Lower leg skin (tissue), 4 donors: ENCODE results near the gene TBCD. TPM values are rescaled to one million over a fixed set of nuclear protein-coding genes. Genes with fewer than 3 reads are reported as not detected.

Source experiments
- DNase-seq, 2 donors: peaks; one replicate each; pipeline ENCODE4 v3.0.0-alpha.2; 2019; ENCODE audit warnings: low spot score in 2 of 2
- H3K4me3 ChIP-seq: fragments of 200-600 bp; sonication (generic); 2 replicates; pipeline ENCODE4 v1.5.1; 2017; ENCODE audit warnings: mild to moderate bottlenecking, low read depth; ENCODE audit not compliant: poor library complexity, severe bottlenecking
- POLR2A ChIP-seq, 2 donors: fragments of 450-650 bp; IDR thresholded peaks; one replicate each; pipeline ENCODE4 v1.6.1; 2016 to 2017; ENCODE audit warnings: antibody characterized with exemption in 2 of 2, mild to moderate bottlenecking in 1 of 2, moderate library complexity in 1 of 2
- WGBS, 2 donors: methylation state at CpG; one replicate each; pipeline ENCODE4 v1.1.5; 2018; 5-methylcytosine and 5-hydroxymethylcytosine counted together
- intact Hi-C: fragments of 100-400 bp; cut with DNase I; formaldehyde crosslinking; loops from one replicate; pipeline ENCODE4 v1.15.0; 2023; ENCODE audit warnings: low total_unique reads
- total RNA-seq, 4 donors: library from RNA; depleted of rRNA; stranded (reverse); fragments of >200 nt; gene quantifications; one replicate each; pipeline ENCODE4 v1.1.0, GENCODE V29; 2016
- TF ChIP-seq, protein P1 (sequence below), 3 donors: fragments of 450-650 bp; IDR thresholded peaks; one replicate each; pipeline ENCODE4 v1.5.1; 2016; ENCODE audit warnings: antibody characterized with exemption in 3 of 3, mild to moderate bottlenecking in 3 of 3, moderate library complexity in 2 of 3

TBCD gene
- total RNA-seq, 4 donors from 2014 or later = 38.7 to 73.4 (median 51.5) TPM

DNA sequence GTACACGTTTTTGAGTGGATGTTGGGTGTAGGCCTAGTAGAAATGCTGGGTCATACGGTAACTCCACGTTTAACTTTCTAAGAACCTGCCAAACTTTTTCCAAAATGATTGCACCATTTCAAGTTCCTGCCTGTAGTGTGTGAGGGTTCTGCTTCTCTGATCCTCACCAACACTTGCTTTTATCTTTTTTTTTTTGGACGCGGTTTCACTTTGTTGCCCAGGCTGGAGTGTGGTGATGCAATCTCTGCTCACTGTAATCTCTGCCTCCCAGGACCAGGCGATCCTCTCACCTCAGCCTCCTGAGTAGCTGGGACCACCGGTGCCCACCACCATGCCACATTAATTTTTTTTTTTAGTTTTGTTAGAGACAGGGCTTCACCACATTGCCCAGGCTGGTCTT lies 64.5 kb downstream of the TBCD start:
- TF ChIP-seq POLR2A (IDR thresholded peaks at IDR 0.05) = no peak
- TF ChIP-seq, protein P1, sequence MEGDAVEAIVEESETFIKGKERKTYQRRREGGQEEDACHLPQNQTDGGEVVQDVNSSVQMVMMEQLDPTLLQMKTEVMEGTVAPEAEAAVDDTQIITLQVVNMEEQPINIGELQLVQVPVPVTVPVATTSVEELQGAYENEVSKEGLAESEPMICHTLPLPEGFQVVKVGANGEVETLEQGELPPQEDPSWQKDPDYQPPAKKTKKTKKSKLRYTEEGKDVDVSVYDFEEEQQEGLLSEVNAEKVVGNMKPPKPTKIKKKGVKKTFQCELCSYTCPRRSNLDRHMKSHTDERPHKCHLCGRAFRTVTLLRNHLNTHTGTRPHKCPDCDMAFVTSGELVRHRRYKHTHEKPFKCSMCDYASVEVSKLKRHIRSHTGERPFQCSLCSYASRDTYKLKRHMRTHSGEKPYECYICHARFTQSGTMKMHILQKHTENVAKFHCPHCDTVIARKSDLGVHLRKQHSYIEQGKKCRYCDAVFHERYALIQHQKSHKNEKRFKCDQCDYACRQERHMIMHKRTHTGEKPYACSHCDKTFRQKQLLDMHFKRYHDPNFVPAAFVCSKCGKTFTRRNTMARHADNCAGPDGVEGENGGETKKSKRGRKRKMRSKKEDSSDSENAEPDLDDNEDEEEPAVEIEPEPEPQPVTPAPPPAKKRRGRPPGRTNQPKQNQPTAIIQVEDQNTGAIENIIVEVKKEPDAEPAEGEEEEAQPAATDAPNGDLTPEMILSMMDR (IDR thresholded peaks at IDR 0.05) = no peak
- WGBS, 2 donors = 70 to 78% methylated on average over 7 of the region's 7 CpGs
- no peak overlapping the region for H3K4me3 ChIP-seq
- intact Hi-C loops = no loop called here
- DNase-seq = no peak

- no peak overlapping the region for H3K4me3 ChIP-seq
- no peak for TF ChIP-seq POLR2A (IDR thresholded peaks at IDR 0.05)
- TF ChIP-seq, protein P1 (IDR thresholded peaks at IDR 0.05) = no peak
- WGBS, 2 donors = 94 to 98% methylated on average over 5 of the region's 5 CpGs
- intact Hi-C loops = no loop called here
- no peak for DNase-seq
Measured at GRCh38 chr17:82817947-82818346, 66.1 kb downstream of the TBCD start.

DNA sequence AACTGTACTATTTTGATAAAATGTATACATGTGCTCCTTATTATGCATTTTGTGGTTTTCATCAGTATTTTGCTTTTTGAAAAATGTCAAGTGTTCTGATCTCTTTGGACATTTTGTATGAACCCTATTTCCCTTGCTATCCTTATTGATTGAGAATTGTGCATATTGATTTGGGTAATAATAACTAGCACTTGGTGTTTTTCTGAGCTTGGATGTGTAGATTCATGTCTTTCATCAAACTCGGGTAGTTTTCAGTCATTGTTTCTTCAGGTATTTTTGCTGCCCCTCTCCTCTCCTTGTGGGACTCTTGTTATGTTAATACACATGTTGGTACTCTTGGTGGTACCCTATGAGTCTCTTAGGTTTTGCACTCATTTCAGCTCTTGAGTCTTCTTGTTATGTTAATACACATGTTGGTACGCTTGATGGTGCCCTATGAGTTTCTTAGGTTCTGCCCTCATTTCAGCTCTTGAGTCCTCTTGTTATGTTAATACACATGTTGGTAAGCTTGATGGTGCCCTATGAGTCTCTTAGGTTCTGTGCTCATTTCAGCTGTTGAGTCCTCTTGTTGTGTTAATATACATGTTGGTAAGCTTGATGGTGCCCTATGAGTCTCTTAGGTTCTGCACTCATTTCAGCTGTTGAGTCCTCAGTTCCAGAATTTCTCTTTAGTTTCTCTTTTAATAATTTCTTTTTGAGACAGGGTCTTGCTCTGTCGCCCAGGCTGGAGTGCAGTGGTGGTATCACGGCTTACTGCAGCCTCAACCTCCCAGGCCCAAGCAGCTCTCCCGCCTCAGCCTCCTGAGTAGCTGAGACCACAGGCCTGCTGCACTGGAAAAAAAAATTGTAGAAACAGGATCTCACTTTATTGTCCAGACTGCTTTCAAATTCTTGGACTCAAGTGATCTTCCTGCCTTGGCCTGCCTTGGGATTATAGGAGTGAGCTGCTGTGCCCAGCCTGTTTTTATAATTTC lies 68.7 kb downstream of the TBCD start:
- H3K4me3 ChIP-seq = no peak overlapping the region
- TF ChIP-seq POLR2A (IDR thresholded peaks at IDR 0.05) = no peak
- TF ChIP-seq, protein P1 (IDR thresholded peaks at IDR 0.05) = no peak
- DNase-seq = no peak
- WGBS, 2 donors = 96 to 97% methylated on average over 5 of the region's 5 CpGs
- intact Hi-C loops = no loop called here

DNA sequence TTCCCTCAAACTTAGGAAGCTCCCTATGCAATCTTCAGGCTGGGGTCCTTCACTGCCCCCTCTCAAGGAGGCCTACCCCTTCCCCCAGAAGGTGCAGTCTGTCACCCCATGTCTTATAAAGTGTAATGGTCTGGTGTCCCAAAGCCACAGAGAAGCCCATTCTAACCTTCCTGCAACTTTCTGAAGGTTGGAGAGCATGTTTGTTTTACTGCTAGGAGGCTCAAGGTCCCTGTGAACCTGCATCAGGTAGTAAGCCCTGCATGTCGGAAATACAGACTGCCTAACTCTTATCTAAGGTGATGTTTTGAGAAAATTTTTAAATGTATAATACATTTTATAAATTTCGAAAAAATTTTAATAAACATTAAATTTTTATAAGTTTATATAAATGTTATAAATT lies 69.7 kb downstream of the TBCD start:
- H3K4me3 ChIP-seq = no peak overlapping the region
- 97 to 98% methylated on average over 2 of the region's 2 CpGs for WGBS, 2 donors
- intact Hi-C loops = no loop called here
- TF ChIP-seq POLR2A (IDR thresholded peaks at IDR 0.05) = no peak
- TF ChIP-seq, protein P1 (IDR thresholded peaks at IDR 0.05) = no peak
- no peak for DNase-seq

DNA sequence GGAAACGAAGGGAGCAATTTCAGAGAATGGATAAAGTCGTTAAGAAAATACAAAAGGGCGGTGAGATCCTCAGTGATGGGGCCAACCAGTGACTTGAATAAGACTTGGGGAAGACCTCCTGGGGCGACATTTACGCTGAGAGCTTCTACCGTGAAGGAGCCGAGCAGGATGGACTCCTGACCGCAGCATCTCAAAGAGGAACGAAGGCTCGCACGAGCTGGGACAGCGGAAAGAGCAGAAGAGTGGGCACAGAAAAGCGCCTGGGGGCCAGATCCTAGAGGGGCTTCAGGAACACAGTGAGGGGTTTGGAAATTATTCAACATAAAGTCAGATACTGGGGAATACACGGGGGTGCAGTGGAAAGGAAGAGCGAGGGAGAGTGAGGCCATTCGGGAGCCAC lies 70.4 kb downstream of the TBCD start:
- H3K4me3 ChIP-seq = no peak overlapping the region
- intact Hi-C loops = no loop called here
- no peak for TF ChIP-seq POLR2A (IDR thresholded peaks at IDR 0.05)
- TF ChIP-seq, protein P1 (IDR thresholded peaks at IDR 0.05) = no peak
- no peak for DNase-seq
- 89 to 95% methylated on average over 16 of the region's 16 CpGs for WGBS, 2 donors
